ENCODE measurements around the gene CRCP.

DNA sequence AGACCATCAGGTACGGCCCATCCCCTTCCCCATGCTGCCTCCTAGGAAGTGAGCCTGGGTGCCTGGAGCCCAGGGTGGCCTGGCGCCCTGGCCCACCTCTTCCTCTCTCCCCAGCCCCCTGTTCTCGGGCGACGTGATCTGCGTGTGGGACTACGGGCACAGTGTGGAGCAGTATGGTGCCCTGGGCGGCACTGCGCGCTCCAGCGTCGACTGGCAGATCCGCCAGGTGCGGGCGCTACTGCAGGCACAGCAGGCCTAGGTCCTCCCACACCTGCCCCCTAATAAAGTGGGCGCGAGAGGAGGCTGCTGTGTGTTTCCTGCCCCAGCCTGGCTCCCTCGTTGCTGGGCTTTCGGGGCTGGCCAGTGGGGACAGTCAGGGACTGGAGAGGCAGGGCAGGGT lies 22.0 kb upstream of the CRCP start:
- TF ChIP-seq POLR2A (IDR thresholded peaks at IDR 0.05) = no peak
- TF ChIP-seq, protein P1, sequence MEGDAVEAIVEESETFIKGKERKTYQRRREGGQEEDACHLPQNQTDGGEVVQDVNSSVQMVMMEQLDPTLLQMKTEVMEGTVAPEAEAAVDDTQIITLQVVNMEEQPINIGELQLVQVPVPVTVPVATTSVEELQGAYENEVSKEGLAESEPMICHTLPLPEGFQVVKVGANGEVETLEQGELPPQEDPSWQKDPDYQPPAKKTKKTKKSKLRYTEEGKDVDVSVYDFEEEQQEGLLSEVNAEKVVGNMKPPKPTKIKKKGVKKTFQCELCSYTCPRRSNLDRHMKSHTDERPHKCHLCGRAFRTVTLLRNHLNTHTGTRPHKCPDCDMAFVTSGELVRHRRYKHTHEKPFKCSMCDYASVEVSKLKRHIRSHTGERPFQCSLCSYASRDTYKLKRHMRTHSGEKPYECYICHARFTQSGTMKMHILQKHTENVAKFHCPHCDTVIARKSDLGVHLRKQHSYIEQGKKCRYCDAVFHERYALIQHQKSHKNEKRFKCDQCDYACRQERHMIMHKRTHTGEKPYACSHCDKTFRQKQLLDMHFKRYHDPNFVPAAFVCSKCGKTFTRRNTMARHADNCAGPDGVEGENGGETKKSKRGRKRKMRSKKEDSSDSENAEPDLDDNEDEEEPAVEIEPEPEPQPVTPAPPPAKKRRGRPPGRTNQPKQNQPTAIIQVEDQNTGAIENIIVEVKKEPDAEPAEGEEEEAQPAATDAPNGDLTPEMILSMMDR (IDR thresholded peaks at IDR 0.05) = no peak
